ENCODE results near the gene TPD52L1. TPM values are rescaled to one million over a fixed set of nuclear protein-coding genes. Genes with fewer than 3 reads are reported as not detected.
"Not testable (repeated sequence)": the region's sequence is repeated elsewhere in the genome, so short reads cannot be mapped to it uniquely, and the experiment has no call there.

TPD52L1 gene
- total RNA-seq, 4 donors from 2014 or later: 13.4 to 39.6 (median 21.2) TPM

- Histone ChIP-seq H3K9me3 (no peaks in the 10 kb centered on the region), H3K27ac (no peak overlapping the region), H3K4me1 (no peaks in the 10 kb centered on the region), H3K27me3 (no peaks in the 10 kb centered on the region), H3K36me3 (peaks cover 0 to 42% (median 0%) of the 10 kb centered on the region in 3 donors), H3K4me3 (no peak overlapping the region)
- TF ChIP-seq CTCF (IDR thresholded peaks at IDR 0.05): no peak
- TF ChIP-seq POLR2A (IDR thresholded peaks at IDR 0.05): no peak
- no peak for DNase-seq
Observed at GRCh38 chr6:125275779-125276178, 122.2 kb downstream of the TPD52L1 start.

GRCh38 chr6:125277838-125278237, 124.3 kb downstream of the TPD52L1 start:
- DNase-seq: no peak
- peaks cover 0 to 37% (median 0%) of the 10 kb centered on the region in 3 donors for H3K36me3 ChIP-seq
- H3K27me3 ChIP-seq: no peaks in the 10 kb centered on the region
- no peaks in the 10 kb centered on the region for H3K4me1 ChIP-seq
- no peak overlapping the region for H3K27ac ChIP-seq
- no peaks in the 10 kb centered on the region for H3K9me3 ChIP-seq
- H3K4me3 ChIP-seq: no peak overlapping the region
- TF ChIP-seq POLR2A (IDR thresholded peaks at IDR 0.05) (no peak), CTCF (IDR thresholded peaks at IDR 0.05) (no peak)

DNA sequence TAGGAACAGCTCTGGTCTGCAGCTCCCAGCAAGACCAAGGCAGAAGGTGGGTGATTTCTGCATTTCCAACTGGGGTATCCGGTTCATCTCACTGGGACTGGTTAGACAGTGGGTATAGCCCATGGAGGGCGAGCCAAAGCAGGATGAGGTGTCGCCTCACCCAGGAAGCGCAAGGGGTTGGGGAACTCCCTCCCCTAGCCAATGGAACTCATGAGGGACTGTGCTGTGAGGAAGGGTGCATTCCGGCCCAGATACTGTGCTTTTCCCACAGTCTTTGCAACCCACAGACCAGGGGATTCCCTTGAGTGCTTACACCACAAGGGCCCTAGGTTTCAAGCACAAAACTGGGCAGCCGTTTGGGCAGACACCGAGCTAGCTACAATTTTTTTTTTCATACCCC, 126.4 kb downstream of the TPD52L1 start:
- Histone ChIP-seq H3K9me3 (no peaks in the 10 kb centered on the region), H3K36me3 (peaks cover 0 to 27% (median 0%) of the 10 kb centered on the region in 3 donors), H3K27ac (no peak overlapping the region), H3K4me1 (no peaks in the 10 kb centered on the region), H3K27me3 (no peaks in the 10 kb centered on the region), H3K4me3 (no peak overlapping the region)
- no peak for TF ChIP-seq CTCF (IDR thresholded peaks at IDR 0.05)
- TF ChIP-seq POLR2A (IDR thresholded peaks at IDR 0.05): no peak
- DNase-seq: no peak

- H3K36me3 ChIP-seq: peaks cover 0 to 24% (median 0%) of the 10 kb centered on the region in 3 donors
- H3K27ac ChIP-seq, H3K4me1 ChIP-seq, DNase-seq, H3K4me3 ChIP-seq, H3K9me3 ChIP-seq, H3K27me3 ChIP-seq: not testable (repeated sequence)
Observed at GRCh38 chr6:125280370-125281035, 126.9 kb downstream of the TPD52L1 start.

DNA sequence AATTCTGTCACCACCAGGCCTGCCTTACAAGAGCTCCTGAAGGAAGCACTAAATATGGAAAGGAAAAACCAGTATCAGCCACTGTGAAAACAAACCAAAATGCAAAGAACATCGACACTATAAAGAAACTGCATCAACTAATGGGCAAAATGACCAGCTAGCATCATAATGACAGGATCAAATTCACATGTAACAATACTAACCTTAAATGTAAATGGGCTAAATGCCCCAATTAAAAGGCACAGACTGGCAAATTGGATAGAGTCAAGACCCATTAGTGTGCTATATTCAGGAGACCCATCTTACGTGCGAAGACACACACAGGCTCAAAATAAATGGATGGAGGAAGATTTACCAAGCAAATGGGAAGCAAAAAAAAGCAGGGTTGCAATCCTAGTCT, 128.9 kb downstream of the TPD52L1 start:
- H3K4me3 ChIP-seq, H3K4me1 ChIP-seq, H3K27ac ChIP-seq, H3K27me3 ChIP-seq, H3K9me3 ChIP-seq, DNase-seq: not testable (repeated sequence)
- H3K36me3 ChIP-seq: peaks cover 0 to 18% (median 0%) of the 10 kb centered on the region in 3 donors

DNA sequence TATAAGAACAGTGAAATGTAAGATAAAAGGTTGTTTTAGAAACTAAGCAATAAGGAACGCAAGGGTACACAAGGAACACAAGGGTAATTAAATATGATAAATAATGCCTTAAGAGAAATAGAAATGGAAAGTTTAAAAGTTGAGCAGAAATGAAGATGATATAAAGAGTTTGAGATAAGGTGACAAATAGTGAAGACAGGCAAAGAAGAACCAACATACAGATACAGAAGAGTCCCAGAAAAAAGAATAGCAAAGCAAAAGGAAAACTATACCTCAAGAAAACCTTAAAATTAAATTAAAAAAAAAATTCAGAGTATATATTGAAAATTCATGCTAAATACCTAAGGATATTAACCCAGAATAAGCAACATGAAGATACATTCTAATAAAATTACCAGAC, 131.8 kb downstream of the TPD52L1 start:
- Histone ChIP-seq H3K4me3 (no peak overlapping the region), H3K27ac (no peak overlapping the region), H3K9me3 (no peaks in the 10 kb centered on the region), H3K4me1 (no peaks in the 10 kb centered on the region), H3K36me3 (peaks cover 0 to 16% (median 0%) of the 10 kb centered on the region in 3 donors), H3K27me3 (no peaks in the 10 kb centered on the region)
- no peak for DNase-seq
- TF ChIP-seq CTCF (IDR thresholded peaks at IDR 0.05) (no peak), POLR2A (IDR thresholded peaks at IDR 0.05) (no peak)

GRCh38 chr6:125285936-125286335, 132.4 kb downstream of the TPD52L1 start:
- H3K4me3 ChIP-seq: no peak overlapping the region
- peaks cover 0 to 11% (median 0%) of the 10 kb centered on the region in 3 donors for H3K36me3 ChIP-seq
- no peak for DNase-seq
- TF ChIP-seq POLR2A (IDR thresholded peaks at IDR 0.05) (no peak), CTCF (IDR thresholded peaks at IDR 0.05) (no peak)
- H3K9me3 ChIP-seq: no peaks in the 10 kb centered on the region
- no peaks in the 10 kb centered on the region for H3K4me1 ChIP-seq
- H3K27ac ChIP-seq: no peak overlapping the region
- no peaks in the 10 kb centered on the region for H3K27me3 ChIP-seq
